ENCODE measurements around the gene PI4K2B. TPM values are rescaled to one million over a fixed set of nuclear protein-coding genes. Genes with fewer than 3 reads are reported as not detected.
"Not testable (repeated sequence)": the region's sequence is repeated elsewhere in the genome, so short reads cannot be mapped to it uniquely, and the experiment has no call there.

PI4K2B gene
- total RNA-seq, 1 donor from 2014 or later: 24.2 TPM

DNA sequence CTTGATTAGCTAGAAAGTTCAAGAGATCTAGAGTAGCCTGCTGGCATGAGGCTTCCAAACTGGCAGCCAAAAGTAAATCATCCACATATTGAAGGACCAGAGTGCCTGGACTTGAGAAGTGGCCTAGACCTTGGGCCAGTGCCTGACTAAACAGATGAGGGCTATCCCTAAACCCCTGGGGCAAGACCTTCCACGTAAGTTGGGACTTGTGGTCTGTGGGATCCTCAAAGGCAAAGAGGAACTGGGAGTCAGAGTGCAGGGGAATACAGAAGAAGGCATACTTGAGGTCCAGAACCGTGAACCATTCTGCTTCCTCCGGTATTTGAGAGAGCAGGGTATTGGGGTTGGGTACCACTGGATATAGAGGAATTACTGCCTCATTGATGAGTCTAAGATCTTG lies 8.4 kb downstream of the PI4K2B start:
- not testable (repeated sequence) for DNase-seq (ENCODE audit: low read depth)

DNA sequence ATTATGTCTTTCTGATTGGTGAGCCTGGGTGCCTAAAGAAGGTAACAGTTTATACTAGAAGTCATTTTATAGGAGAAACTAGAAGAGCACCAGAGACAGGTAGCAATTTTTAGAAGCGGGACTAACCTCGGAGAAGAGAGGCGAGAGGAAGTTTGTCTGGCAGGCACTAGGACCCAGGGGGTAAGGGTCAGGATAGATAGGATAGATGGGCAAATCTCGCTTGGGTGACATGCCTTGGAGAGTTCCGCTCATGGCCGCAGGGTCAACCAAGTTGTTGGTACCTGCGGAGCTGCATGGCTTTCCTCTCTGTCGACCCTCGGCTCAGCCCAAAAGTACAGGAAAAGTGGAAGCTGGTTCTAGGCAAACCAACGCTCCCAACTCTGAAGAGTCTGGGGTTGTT lies 11.3 kb downstream of the PI4K2B start:
- no peak for DNase-seq (ENCODE audit: low read depth)

DNA sequence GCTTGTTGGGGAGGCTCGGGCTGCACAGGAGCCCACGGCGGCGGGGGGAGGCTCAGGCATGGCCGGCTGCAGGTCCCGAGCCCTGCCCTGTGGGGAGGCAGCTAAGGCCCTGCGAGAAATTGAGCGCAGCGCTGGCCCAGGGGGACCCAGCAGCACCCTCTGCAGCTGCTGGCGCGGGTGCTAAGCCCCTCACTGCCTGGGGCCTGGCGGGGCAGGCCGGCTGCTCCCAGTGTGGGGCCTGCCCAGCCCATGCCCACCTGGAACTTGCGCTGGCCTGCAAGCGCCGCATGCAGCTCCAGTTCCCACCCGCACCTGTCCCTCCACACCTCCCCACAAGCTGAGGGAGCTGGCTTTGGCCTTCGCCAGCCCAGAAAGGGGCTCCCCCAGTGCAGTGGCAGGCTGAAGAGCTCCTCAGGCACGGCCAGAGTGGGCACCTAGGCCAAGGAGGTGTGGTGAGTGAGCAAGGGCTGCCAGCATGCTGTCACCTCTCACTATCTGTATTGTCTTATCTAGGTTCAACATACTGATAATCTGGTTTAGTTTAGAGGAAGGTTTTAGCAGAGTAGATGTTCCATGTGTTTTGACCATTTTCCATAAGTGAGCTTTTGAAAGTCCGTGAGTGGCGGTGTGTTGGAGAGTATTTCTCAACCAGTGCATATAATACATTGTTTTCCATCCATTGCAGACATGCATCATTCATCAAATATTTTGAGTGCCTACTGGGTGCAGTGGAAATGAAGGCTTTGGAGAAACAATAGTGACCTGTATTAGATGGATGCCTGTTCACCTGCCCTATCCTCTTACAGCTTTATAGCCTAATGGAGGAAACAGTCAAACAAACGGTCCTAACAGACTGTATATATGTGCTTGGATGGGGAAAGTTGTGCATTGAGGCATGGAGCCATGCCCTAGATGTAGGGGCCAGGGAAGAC lies 13.1 kb downstream of the PI4K2B start:
- DNase-seq (ENCODE audit: low read depth): no peak

DNA sequence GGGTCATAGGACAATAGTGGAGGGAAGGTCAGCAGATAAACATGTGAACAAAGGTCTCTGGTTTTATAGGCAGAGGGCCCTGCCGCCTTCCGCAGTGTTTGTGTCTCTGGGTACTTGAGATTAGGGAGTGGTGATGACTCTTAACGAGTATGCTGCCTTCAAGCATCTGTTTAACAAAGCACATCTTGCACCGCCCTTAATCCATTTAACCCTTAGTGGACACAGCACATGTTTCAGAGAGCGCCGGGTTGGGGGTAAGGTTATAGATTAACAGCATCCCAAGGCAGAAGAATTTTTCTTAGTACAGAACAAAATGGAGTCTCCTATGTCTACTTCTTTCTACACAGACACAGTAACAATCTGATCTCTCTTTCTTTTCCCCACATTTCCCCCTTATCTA lies 15.0 kb downstream of the PI4K2B start:
- DNase-seq (ENCODE audit: low read depth): not testable (repeated sequence)

DNA sequence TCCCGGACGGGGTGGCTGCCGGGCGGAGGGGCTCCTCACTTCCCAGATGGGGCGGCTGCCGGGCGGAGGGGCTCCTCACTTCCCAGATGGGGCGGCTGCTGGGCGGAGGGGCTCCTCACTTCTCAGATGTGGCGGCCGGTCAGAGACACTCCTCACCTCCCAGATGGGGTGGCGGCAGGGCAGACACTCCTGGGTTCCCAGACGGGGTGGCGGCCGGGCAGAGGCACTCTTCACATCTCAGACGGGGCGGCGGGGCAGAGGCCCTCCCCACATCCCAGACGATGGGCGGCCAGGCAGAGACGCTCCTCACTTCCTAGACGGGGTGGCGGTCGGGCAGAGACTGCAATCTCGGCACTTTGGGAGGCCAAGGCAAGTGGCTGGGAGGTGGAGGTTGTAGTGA lies 15.7 kb downstream of the PI4K2B start:
- DNase-seq (ENCODE audit: low read depth): not testable (repeated sequence)

DNA sequence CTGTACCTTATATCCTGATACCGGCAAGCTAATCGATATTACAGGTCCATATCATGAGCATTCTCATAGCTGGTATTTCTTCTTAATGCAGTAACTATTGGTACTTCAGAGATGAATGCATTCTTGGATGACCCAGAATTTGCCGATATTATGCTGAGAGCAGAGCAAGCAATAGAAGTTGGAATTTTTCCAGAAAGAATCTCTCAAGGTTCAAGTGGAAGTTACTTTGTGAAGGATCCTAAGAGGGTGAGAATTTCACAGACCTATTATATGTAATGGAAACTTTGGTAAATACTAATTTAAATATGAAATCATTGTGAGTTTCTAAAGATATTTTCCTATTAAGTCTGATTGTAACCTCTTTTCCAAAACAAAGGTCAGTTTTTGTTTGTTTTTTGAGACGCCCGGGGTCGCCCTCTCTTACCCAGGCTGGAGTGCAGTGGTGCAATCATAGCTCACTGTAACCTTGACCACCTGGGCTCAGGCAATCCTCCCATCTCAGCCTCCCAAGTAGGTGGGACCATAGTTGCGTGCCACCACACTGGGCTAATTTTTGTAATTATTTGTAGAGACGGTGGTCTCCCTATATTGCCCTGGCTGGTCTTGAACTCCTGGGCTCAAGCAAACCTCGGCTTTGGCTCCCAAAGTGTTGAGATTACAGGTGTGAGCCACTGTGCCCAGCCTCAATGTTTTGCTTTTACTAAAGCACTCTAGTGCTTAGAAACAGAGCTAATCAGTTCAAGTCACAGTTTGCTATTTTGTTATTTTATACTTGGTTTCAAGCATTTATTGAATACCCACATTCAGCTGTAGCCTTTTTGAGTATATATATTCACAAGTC lies 18.6 kb downstream of the PI4K2B start:
- DNase-seq (ENCODE audit: low read depth): no peak

DNA sequence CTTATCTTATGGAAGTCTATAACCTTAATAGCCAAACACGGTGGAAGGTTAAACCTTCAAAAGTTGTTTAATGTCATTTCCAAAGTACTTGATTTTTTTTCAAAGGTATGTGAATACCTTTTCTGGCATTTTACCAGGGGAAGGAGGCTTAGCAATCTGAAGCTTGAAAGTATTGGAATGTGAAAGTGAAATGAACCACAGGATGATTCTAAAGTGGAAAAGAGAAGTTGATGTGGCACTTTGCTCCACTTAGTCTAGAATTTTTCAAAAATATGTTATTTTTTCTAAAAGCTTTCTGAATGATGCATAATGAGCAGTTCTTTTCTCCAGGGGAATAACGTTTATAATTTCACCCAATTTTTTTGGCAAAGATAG lies 19.2 kb downstream of the PI4K2B start:
- peak; percentile 69 for DNase-seq (ENCODE audit: low read depth)

DNA sequence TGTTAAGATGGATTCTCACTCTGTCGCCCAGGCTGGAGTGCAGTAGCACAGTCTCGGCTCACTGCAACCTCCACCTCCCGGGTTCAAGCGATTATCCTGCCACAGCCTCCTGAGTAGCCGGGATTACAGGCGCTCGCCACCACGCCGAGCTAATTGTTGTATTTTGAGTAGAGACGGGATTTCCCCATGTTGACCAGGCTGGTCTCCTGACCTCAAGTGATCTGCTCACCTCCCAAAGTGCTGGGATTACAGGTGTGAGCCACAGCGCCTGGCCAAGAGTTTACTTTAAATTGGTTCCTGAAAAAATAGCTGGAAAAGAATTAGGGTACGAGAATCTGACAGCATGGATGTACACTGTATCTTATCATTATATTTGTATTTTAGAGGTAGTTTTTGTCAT lies 20.0 kb downstream of the PI4K2B start:
- not testable (repeated sequence) for DNase-seq (ENCODE audit: low read depth)

DNA sequence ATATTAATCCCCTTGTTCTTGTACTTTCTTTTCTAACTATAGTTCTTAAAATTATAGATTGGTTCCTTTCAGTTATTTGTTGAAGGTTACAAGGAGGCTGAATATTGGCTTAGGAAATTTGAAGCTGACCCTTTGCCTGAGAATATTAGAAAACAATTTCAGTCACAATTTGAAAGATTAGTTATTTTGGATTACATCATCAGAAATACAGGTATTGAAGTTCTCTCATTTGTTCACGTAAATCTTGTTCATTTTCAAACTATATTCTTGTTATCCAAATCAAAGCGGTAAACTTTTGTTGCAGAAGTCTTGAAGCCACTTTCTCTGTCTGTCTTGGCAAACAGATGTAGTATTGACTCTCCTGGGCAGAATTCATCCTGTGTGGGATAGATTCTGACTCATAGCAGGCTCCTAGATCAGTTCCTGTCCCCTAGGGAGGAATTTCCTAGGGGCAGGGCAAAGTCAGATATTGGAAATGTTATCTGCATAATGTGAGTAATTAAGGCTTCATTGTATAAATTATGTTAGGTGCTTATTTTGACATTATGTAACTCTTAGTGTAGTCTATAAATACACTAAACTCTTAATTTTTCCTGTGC lies 25.2 kb downstream of the PI4K2B start:
- DNase-seq (ENCODE audit: low read depth): peak; percentile 64

DNA sequence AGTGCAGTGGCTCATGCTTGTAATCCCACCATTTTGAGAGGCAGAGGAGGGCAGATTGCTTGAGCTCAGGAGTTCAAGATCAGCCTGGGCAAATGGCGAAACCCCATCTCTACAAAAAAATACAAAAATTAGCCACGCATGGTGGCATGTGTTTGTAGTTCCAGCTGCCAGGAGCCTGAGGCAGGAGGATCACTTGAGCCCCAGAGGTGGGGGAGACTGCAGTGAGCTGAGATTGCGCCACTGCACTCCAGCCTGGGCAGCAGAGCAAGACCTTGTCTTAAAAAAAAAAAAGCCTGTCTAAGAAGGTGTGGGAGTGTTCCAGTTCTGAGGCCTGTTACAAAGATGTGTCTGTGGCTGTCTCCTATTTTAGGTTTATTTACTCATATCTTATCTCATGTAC lies 38.0 kb downstream of the PI4K2B start:
- DNase-seq (ENCODE audit: low read depth): peak; percentile 3

DNA sequence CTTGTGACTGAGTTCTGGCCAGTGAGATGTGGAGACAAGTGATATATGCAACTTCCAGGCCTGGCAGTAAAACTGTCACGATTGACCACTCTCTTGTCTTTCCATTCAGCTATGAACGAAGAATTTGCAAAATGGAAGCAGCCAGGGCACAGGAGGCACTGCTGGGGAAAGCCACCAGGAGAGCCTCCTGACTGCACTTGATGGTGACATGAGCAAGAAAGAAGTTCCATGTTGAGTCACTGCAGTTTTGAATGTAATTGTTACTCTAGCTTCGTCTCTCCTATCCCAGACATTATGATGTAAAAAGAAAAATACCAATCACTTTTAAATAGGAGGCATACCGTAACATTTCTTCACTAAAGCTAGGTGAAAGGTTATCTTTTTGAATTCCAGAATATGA lies 46.4 kb downstream of the PI4K2B start:
- DNase-seq (ENCODE audit: low read depth): no peak

DNA sequence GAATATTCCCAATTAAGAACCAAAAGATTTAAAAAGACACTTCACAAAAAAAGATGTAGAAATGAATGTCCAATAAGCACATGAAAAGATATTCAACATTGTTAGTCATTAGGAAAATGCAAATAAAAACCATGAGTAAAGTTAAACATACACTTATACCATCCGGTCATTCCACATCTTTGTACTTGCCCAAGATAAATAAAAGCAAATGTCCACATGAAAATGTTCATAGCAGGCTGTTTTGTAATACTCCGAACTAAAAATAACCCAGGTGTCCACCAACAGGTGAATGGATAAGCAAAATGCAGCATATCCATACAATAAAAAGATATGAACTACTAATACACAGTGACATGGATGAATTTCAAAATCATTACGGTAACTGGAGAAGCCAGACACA lies 50.1 kb downstream of the PI4K2B start:
- DNase-seq (ENCODE audit: low read depth): no peak

DNA sequence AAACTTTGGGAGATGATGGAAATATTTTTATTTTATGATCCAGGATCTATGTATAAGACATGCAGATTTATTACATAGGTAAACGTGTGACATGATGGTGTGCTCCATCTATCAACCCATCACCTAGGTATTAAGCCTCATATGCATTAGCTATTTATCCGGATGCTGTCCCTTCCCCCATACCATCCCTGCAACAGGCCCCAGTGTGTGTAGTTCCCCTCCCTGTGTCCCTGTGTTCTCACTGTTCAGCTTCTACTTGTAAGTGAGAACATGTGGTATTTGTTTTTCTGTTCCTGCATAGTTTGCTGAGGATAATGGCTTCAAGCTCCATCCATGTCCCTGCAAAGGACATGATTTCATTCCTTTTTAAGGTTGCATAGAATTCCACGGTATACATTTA lies 50.6 kb downstream of the PI4K2B start:
- no peak for DNase-seq (ENCODE audit: low read depth)

DNA sequence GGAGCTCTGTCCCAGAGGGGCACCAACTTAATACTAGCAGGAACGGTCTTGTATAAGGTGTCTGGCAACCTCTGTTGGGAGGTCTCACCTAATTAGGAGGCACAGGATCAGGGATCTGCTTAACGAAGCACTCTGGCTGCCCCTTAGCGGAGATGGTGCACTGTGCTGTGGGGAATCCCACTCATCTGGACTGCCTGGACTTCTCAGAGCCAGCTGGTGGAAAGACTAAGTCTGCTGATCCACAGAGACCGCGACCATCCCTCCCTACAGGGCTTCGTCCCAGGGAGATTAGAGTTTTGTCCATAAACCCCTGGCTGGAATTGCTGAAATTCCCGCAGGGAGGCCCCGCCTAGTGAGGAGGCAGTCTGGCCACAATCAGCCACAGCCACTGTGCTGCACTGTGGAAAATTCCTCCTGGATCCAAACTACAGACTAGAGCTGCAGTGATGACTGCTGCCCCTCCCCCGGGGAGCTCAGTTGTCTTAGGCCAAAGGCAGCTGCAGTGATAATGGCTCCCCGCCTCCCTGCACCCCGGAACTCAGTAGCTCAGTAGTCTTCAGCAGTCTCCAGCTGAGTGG lies 56.7 kb downstream of the PI4K2B start:
- no peak for DNase-seq (ENCODE audit: low read depth)

DNA sequence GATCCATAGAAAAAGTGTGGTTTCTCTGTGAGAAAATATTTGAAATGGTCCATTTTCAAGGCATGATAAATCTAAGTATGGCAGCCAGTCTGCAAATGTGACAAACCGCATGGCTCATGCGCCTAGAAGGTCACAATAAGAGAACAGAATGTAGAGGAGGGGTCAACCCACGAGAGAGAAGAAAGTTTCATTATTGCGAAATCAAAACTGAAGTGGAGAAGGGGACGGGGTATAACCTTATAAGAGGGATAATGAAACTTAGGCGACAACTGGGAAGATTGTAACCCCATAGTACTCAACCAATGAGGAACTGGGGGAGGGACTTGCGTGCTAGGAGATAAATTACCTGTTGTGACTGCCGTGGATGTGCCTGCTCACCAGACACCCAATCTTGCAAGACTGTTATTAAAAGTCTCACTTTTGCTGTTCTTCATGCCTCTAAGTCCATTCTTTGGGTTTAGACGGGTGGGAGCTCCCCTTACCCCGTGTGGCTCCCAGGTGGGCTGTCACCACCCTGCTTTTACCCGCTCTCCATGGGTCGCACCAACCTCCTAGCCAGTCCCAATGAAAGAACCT lies 57.4 kb downstream of the PI4K2B start:
- DNase-seq (ENCODE audit: low read depth): no peak

DNA sequence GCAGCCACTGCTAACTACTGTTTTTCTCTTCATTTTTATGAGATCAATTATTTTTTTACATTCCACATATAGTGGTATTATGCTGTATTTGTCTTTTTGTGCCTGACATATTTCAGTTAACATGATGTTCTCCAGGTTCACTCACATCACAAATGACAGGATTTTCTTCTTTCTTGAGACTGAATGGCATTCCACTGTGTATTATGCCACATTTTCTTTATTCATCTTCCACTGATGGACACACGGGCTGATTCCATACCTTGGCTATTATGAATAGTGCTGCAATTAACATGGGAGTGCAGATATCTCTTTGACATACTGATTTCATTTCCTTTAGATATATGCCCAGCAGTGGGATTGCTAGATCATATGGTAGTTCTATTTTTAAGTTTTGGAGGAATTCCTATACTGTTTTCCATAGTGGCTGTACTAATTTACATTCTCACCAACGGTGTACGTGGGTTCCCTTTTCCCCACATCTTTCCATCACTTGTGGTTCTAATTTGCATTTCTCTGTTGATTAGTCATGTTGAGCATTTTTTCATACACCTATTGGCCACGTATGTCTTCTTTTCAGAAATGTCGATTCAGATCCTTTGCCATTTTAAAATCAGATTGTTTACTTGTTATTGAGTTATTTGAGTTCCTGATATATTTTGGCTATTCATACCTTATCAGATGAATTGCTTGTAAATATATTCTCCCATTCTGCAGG lies 63.9 kb downstream of the PI4K2B start:
- DNase-seq (ENCODE audit: low read depth): no peak

DNA sequence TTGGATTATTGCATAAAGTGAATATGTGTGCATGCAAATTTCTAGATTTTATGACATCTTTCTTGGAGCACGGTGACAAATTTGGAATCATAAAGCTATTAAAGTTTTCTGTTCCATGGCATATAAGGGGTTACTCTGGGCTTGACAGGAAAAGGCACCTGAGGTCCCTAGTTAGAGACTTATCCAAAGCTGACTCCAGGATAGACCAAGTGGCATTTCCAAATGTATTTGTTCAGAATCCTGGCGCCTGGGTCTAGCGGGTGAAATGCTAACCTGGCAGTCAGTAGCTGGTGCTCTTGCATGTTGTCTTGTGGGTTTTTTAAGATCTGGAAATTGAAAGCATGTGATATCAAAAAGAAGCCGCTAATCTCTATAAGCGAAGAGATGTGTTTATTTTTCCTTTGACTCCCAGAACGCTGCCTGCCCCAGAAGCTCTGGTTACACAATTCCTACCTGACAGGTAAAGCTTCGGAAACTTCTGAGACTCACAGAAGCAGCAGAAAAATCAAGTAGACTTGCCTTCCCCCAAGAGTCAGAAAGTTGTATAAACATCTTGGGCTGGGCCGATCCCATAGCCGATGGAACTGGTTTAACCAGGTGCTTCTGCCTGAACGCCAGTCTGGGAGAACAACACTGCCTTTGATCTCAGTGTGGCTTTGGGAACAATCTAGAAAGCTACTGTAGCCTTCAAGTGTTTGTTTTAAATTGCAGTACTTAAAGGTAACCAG lies 65.8 kb downstream of the PI4K2B start:
- DNase-seq (ENCODE audit: low read depth): peak; percentile 37

DNA sequence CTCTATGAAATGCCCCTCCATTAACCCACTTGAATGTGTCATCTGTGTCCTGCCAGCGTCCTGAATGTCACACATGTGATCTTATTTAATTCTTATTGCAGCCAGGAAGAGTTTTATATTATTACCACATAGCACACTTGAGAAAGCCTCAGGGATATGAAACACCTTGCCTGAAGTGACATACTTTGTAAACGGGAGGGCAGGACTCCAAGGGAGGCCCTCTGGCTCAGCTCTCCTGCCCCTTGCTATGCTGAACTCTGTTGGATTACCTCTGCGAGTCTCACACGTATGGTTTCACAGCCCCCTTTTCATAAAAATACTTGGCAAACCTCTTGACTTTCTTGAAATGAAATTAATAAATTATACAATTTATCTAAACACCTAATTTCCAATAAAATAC lies 67.6 kb downstream of the PI4K2B start:
- no peak for DNase-seq (ENCODE audit: low read depth)

DNA sequence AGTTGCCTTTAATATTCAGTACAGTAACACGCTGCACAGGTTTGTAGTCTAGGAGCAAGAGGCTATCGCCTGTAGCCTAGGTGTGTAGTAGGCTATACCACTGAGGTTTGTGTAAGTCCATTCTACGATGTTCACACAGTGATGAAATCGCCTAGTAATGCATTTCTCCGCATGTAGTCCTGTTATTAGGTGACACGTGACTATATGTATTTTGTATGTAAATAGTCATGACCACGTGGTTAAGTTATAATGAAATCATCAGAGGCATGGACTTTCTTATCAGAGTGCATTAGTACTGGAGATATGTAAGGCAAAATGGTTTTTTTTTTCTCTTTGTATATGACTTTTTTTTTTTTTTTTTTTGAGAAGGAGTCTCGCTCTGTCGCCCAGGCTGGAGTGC lies 68.8 kb downstream of the PI4K2B start:
- DNase-seq (ENCODE audit: low read depth): no peak

DNA sequence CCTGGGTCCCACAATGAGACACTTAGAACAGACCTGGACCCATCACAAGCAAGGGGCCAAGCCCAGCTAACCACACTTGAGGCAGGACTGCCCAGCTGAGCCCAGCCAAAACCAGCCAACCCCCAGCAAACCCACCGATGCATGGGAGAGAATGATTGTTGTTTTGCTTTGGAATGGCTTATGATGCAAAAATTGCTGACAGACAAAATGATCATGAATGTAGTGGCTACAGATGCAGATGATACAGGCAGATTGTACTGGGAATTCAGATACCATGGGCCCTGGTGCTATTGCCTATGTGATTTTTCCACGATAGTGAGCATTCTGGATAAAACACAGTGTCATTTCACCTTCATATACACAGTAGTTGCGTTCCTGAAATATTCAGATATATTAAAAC lies 69.7 kb downstream of the PI4K2B start:
- no peak for DNase-seq (ENCODE audit: low read depth)
